GM13976 (cell line): Measurements from ENCODE around the gene HOXD12.

ENCODE experiments used
- DNase-seq: peaks from one replicate; pipeline ENCODE4 v3.0.0; 2012; ENCODE audit warnings: low spot score
- in situ Hi-C: fragments of 300-500 bp; cut with MboI; formaldehyde crosslinking; loops from one replicate; pipeline ENCODE4 v1.12.0; 2022; ENCODE audit warnings: low sequenced_read_pairs, mixed read lengths, inconsistent platforms; ENCODE audit not compliant: unreplicated experiment
- TF ChIP-seq, protein P1 (sequence below): IDR thresholded peaks from 2 replicates; pipeline ENCODE4 v1.5.1; 2012; ENCODE audit warnings: borderline replicate concordance, mild to moderate bottlenecking; ENCODE audit not compliant: insufficient read depth; ENCODE audit errors: extremely low read depth, missing control alignments, control extremely low read depth

HOXD12 gene

DNA sequence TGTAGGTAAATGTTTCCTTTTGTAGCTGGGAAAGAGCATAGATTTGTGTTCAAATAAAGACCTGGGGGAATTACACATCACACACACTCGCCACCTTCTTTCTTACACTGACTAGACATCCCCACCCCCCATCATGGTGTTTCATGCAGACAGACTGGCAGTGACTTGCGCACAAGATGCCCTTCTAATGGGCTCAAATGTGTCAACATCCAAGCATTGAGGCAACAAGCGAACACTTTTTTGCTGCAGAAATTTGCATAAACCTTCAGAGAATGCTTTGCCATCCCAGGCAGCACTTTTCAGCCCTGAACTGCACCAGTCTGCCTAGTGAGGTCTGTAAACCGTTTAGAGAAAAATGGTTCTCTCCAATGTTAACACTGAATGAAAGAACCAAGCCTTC, 34.4 kb downstream of the HOXD12 start:
- in situ Hi-C loops: loop anchor here (25.0 kb wide), 1 partner anchor 678 kb away; no protein-coding TSS in a partner anchor
- TF ChIP-seq, protein P1, sequence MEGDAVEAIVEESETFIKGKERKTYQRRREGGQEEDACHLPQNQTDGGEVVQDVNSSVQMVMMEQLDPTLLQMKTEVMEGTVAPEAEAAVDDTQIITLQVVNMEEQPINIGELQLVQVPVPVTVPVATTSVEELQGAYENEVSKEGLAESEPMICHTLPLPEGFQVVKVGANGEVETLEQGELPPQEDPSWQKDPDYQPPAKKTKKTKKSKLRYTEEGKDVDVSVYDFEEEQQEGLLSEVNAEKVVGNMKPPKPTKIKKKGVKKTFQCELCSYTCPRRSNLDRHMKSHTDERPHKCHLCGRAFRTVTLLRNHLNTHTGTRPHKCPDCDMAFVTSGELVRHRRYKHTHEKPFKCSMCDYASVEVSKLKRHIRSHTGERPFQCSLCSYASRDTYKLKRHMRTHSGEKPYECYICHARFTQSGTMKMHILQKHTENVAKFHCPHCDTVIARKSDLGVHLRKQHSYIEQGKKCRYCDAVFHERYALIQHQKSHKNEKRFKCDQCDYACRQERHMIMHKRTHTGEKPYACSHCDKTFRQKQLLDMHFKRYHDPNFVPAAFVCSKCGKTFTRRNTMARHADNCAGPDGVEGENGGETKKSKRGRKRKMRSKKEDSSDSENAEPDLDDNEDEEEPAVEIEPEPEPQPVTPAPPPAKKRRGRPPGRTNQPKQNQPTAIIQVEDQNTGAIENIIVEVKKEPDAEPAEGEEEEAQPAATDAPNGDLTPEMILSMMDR: no peak
- no peak for DNase-seq

DNA sequence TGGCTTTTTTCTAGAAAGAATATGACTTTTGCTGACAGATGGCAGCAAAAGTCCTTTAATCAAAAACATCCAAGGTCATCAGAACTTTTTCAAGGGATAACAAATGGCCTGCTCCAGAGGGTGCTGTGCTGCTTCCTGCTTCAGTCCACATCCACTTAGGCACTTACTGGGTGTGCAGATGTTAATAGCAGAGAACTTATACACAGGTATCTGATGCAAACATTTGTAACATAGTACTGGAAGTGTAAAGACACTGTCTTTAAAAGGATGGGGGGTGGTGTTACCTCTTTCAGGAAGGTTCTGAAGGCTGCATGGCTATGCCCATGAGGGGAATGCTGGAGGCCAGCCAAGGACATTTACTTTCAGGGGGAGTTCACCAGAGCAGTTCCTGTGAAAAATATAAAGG, 35.4 kb downstream of the HOXD12 start:
- no peak for DNase-seq
- in situ Hi-C loops: loop anchor here (25.0 kb wide), 1 partner anchor 677 kb away; no protein-coding TSS in a partner anchor
- TF ChIP-seq, protein P1: no peak

DNA sequence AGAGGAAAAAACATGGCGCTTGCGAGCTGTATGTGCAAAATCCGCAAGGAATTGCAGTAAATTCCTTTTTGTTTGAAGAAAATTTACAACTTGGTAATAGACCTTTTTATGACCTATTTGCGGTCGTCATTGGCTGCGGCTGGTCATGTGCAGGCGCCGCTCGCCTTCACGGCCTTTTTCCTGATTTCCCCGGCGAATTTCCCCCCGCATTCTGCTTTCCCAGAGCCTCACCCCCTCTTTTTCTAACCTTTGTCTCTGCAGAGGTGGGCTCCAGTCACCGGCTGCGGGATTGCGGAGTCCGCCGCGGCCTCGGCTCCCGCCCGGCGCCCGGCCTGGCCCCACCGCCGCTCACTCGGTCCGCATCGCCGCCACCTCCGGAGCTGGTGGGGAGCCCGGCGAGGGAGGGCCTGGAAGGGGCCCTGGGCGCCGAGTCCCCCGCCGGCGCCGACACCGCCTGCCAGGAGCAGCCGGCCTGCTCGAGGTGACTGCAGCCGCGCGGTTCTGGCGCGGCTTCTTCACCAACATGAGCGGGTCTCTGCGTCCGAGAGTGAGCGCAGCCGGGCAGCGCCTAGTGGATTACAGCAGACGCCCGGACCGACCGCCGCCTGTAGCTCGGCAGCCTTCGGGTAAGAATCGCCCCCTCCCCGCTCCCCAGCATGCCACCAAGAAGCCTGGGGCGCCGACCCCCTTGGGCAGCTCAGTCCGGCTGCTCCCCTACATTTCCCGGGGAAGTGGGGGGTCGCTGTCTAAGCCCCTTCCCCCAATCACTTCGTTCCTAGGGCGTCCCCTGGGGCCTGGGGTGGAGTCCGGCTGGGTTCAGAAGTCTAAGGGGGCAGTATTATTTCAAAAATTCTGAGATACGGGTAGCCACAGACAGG, 37.0 kb downstream of the HOXD12 start:
- DNase-seq: no peak
- in situ Hi-C loops: loop anchor here (25.0 kb wide), 1 partner anchor 676 kb away; no protein-coding TSS in a partner anchor
- TF ChIP-seq, protein P1: no peak

DNA sequence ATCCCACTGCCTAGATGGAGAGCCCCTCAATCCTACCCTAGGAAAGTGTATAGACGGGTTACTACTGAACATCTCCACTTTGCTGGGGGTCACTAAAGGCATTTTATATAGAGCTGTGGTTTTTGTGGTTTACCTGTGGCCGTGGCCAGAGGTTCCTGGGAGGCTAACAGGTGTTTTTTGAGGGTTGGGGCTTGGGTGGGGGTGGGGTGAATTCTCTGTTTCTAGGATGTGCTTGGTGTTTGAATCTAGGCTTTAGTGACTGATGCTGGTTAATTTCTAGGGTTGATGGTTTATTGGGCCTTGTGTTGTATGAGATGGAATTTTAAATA, 37.6 kb downstream of the HOXD12 start:
- DNase-seq: no peak
- TF ChIP-seq, protein P1: no peak
- in situ Hi-C loops: loop anchor here (25.0 kb wide), 1 partner anchor 675 kb away; no protein-coding TSS in a partner anchor

DNA sequence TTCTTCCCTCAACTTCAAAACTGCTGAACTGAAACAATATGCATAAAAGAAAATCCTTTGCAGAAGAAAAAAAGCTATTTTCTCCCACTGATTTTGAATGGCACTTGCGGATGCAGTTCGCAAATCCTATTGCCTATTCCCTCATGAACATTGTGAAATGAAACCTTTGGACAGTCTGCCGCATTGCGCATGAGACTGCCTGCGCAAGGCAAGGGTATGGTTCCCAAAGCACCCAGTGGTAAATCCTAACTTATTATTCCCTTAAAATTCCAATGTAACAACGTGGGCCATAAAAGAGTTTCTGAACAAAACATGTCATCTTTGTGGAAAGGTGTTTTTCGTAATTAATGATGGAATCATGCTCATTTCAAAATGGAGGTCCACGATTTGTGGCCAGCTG, 38.3 kb downstream of the HOXD12 start:
- TF ChIP-seq, protein P1: no peak
- DNase-seq: no peak
- in situ Hi-C loops: loop anchor here (25.0 kb wide), 1 partner anchor 674 kb away; no protein-coding TSS in a partner anchor

DNA sequence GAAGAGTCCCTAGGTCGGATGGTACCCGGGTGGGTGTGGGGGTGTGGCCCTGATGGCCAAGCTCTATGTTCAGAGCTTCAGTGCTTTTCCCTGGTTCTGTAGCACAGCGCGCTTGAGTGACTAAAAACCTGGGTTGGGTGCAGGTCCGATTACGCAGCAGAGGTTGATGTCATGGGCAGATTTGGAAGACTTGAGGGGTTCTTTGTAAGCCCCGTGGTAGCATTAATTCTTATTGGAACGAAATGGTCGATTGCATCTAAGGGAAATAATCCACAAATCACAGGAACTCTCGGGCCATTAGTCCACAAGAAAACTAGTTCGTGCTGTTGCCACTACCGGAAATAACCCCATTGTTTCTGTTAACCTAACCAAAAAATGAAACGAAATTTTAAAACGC, 38.9 kb downstream of the HOXD12 start:
- DNase-seq: no peak
- in situ Hi-C loops: loop anchor here (25.0 kb wide), 1 partner anchor 674 kb away; no protein-coding TSS in a partner anchor

More for the DNA sequence above, 38.9 kb downstream of the HOXD12 start:
- TF ChIP-seq, protein P1: no peak
